ENCODE measurements around the gene PHETA1.

- no peak for TF ChIP-seq SP1 (IDR thresholded peaks at IDR 0.05)
- no peak for TF ChIP-seq FOXM1 (IDR thresholded peaks at IDR 0.05; ENCODE audit: borderline replicate concordance)
- TF ChIP-seq SUZ12 (IDR thresholded peaks at IDR 0.05) = no peak
- no peak for TF ChIP-seq FOXK2 (IDR thresholded peaks at IDR 0.05)
Observed at GRCh38 chr12:111319600-111320257, 49.2 kb downstream of the PHETA1 start.

Data from HEK293T (cell line).